NB4 (cell line): ENCODE data around the gene KCTD12.

Experiments used
- MAX ChIP-seq: IDR thresholded peaks from 2 replicates; pipeline ENCODE4 v1.6.1; 2011; ENCODE audit warnings: low read depth, low read length
- MYC ChIP-seq: IDR thresholded peaks from 2 replicates; pipeline ENCODE4 v1.6.1; 2011; ENCODE audit warnings: low read depth, low read length
- POLR2A ChIP-seq: IDR thresholded peaks from 2 replicates; pipeline ENCODE4 v1.6.1; 2011; ENCODE audit warnings: mild to moderate bottlenecking; ENCODE audit not compliant: insufficient read length; ENCODE audit errors: extremely low read depth
- TF ChIP-seq, protein P1 (sequence below): IDR thresholded peaks from one replicate; pipeline ENCODE4 v1.5.1; 2012; ENCODE audit warnings: low read depth, low read length

GRCh38 chr13:76925115-76925514 is 38.9 kb upstream of the KCTD12 start:
- TF ChIP-seq POLR2A (no peak), MYC (no peak), MAX (no peak)
- TF ChIP-seq, protein P1, sequence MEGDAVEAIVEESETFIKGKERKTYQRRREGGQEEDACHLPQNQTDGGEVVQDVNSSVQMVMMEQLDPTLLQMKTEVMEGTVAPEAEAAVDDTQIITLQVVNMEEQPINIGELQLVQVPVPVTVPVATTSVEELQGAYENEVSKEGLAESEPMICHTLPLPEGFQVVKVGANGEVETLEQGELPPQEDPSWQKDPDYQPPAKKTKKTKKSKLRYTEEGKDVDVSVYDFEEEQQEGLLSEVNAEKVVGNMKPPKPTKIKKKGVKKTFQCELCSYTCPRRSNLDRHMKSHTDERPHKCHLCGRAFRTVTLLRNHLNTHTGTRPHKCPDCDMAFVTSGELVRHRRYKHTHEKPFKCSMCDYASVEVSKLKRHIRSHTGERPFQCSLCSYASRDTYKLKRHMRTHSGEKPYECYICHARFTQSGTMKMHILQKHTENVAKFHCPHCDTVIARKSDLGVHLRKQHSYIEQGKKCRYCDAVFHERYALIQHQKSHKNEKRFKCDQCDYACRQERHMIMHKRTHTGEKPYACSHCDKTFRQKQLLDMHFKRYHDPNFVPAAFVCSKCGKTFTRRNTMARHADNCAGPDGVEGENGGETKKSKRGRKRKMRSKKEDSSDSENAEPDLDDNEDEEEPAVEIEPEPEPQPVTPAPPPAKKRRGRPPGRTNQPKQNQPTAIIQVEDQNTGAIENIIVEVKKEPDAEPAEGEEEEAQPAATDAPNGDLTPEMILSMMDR: no peak
